ENCODE results near the gene SYNDIG1.

The SYNDIG1 gene

GRCh38 chr20:24572140-24572539, 102.7 kb downstream of the SYNDIG1 start:
- DNase-seq = no peak

- no peak for DNase-seq
Observed at GRCh38 chr20:24572862-24573261, 103.4 kb downstream of the SYNDIG1 start.

- no peak for DNase-seq
Observed at GRCh38 chr20:24573557-24573956, 104.1 kb downstream of the SYNDIG1 start.

- no peak for DNase-seq
Observed at GRCh38 chr20:24574307-24574706, 104.9 kb downstream of the SYNDIG1 start.

GRCh38 chr20:24574797-24575196, 105.4 kb downstream of the SYNDIG1 start:
- no peak for DNase-seq

- no peak for DNase-seq
Observed at GRCh38 chr20:24575811-24576210, 106.4 kb downstream of the SYNDIG1 start.

- no peak for DNase-seq
Observed at GRCh38 chr20:24576447-24576846, 107.0 kb downstream of the SYNDIG1 start.

- no peak for DNase-seq
Observed at GRCh38 chr20:24577271-24577909, 108.0 kb downstream of the SYNDIG1 start.

- no peak for DNase-seq
Observed at GRCh38 chr20:24578567-24579415, 109.4 kb downstream of the SYNDIG1 start.

GRCh38 chr20:24579475-24579874, 110.0 kb downstream of the SYNDIG1 start:
- DNase-seq = no peak

- no peak for DNase-seq
Observed at GRCh38 chr20:24580006-24580405, 110.6 kb downstream of the SYNDIG1 start.

GRCh38 chr20:24580855-24581254, 111.4 kb downstream of the SYNDIG1 start:
- DNase-seq = no peak

- no peak for DNase-seq
Observed at GRCh38 chr20:24581443-24582170, 112.2 kb downstream of the SYNDIG1 start.

GRCh38 chr20:24582373-24583168, 113.1 kb downstream of the SYNDIG1 start:
- no peak for DNase-seq

GRCh38 chr20:24583169-24583792, 113.9 kb downstream of the SYNDIG1 start:
- DNase-seq = no peak

- DNase-seq = no peak
Observed at GRCh38 chr20:24584078-24584477, 114.6 kb downstream of the SYNDIG1 start.

- DNase-seq = no peak
Observed at GRCh38 chr20:24584538-24585356, 115.3 kb downstream of the SYNDIG1 start.

- no peak for DNase-seq
Observed at GRCh38 chr20:24585796-24586522, 116.5 kb downstream of the SYNDIG1 start.

GRCh38 chr20:24586523-24586840, 117.1 kb downstream of the SYNDIG1 start:
- no peak for DNase-seq

- no peak for DNase-seq
Observed at GRCh38 chr20:24587384-24588046, 118.1 kb downstream of the SYNDIG1 start.
